Activated T-cell treated with anti-CD3 and anti-CD28 coated beads, Interleukin-2, amount 50 U/mL, for 72 hours (primary cell): ENCODE results near the gene ZDHHC11. TPM values are rescaled to one million over a fixed set of nuclear protein-coding genes. Genes with fewer than 3 reads are reported as not detected.
"Not testable (repeated sequence)": the region's sequence is repeated elsewhere in the genome, so short reads cannot be mapped to it uniquely, and the experiment has no call there.

Experiments used
- ATAC-seq, 2 donors: fragments of 150-1000 bp; cut with Tn5 transposase; replicated peaks in 1 of 2; 2 replicates each; pipeline ENCODE4 v1.10.0; 2021; ENCODE audit warnings: moderate library complexity in 2 of 2, mild to moderate bottlenecking in 1 of 2
- DNase-seq, 2 donors: peaks; one replicate each; pipeline ENCODE4 v3.0.0; 2021 to 2022; ENCODE audit warnings: mixed read lengths in 1 of 2
- H3K27ac Mint-ChIP-seq: one replicate; pipeline ENCODE4 v1.8.0; 2022; ENCODE audit warnings: mild to moderate bottlenecking, moderate library complexity, mixed read lengths
- H3K27me3 Mint-ChIP-seq: one replicate; pipeline ENCODE4 v1.8.0; 2022; ENCODE audit warnings: low read depth, mixed read lengths
- H3K36me3 Mint-ChIP-seq, 2 donors: one replicate each; pipeline ENCODE4 v1.8.0; 2022; ENCODE audit warnings: mixed read lengths in 2 of 2, mild to moderate bottlenecking in 1 of 2; ENCODE audit not compliant: insufficient read depth in 2 of 2
- H3K4me1 Mint-ChIP-seq: one replicate; pipeline ENCODE4 v1.8.0; 2022; ENCODE audit warnings: low read depth, mixed read lengths
- H3K4me3 Mint-ChIP-seq, 2 donors: one replicate each; pipeline ENCODE4 v1.8.0; 2022; ENCODE audit warnings: mild to moderate bottlenecking in 2 of 2, mixed read lengths in 2 of 2, moderate library complexity in 2 of 2
- H3K9me3 Mint-ChIP-seq, 2 donors: one replicate each; pipeline ENCODE4 v1.8.0; 2022; ENCODE audit warnings: mixed read lengths in 2 of 2
- total RNA-seq, 2 donors: library from RNA; stranded (reverse); gene quantifications; one replicate each; pipeline ENCODE4 v1.2.3, GENCODE V29; 2022

ZDHHC11 gene
- total RNA-seq, 2 donors from 2014 or later, result 28.3 to 29.5 TPM

GRCh38 chr5:860506-861150, 9.8 kb upstream of the ZDHHC11 start:
- no peaks in the 10 kb centered on the region for H3K36me3 Mint-ChIP-seq
- DNase-seq (no peak), ATAC-seq (no peak)
- no peak overlapping the region for H3K4me3 Mint-ChIP-seq
- no peaks in the 10 kb centered on the region for H3K4me1 Mint-ChIP-seq
- H3K9me3 Mint-ChIP-seq, result no peaks in the 10 kb centered on the region
- no peaks in the 10 kb centered on the region for H3K27me3 Mint-ChIP-seq
- H3K27ac Mint-ChIP-seq, result no peak overlapping the region

- no peak for ATAC-seq
- Mint-ChIP-seq H3K4me3 (no peak overlapping the region), H3K27ac (no peak overlapping the region), H3K36me3 (no peaks in the 10 kb centered on the region), H3K27me3 (no peaks in the 10 kb centered on the region), H3K4me1 (no peaks in the 10 kb centered on the region), H3K9me3 (no peaks in the 10 kb centered on the region)
- no peak for DNase-seq
Measured at GRCh38 chr5:859798-860296, 9.1 kb upstream of the ZDHHC11 start.

GRCh38 chr5:859391-859790, 8.6 kb upstream of the ZDHHC11 start:
- Mint-ChIP-seq H3K27me3 (no peaks in the 10 kb centered on the region), H3K4me1 (no peaks in the 10 kb centered on the region), H3K4me3 (no peak overlapping the region), H3K9me3 (no peaks in the 10 kb centered on the region), H3K27ac (no peak overlapping the region), H3K36me3 (no peaks in the 10 kb centered on the region)
- ATAC-seq (no peak), DNase-seq (no peak)

- ATAC-seq (no peak), DNase-seq (no peak)
- H3K27ac Mint-ChIP-seq, result no peak overlapping the region
- no peak overlapping the region for H3K4me3 Mint-ChIP-seq
- H3K27me3 Mint-ChIP-seq, result no peaks in the 10 kb centered on the region
- H3K4me1 Mint-ChIP-seq, result no peaks in the 10 kb centered on the region
- no peaks in the 10 kb centered on the region for H3K36me3 Mint-ChIP-seq
- H3K9me3 Mint-ChIP-seq, result no peaks in the 10 kb centered on the region
Measured at GRCh38 chr5:858726-859125, 7.9 kb upstream of the ZDHHC11 start.

GRCh38 chr5:856531-857425, 6.0 kb upstream of the ZDHHC11 start:
- peak in 1 of 2 donors; percentile 18 for DNase-seq
- H3K27me3 Mint-ChIP-seq, result peaks cover 8% of the 10 kb centered on the region

GRCh38 chr5:855771-856530, 5.2 kb upstream of the ZDHHC11 start:
- no peaks in the 10 kb centered on the region for H3K4me1 Mint-ChIP-seq
- no peak overlapping the region for H3K27ac Mint-ChIP-seq
- H3K27me3 Mint-ChIP-seq, result peaks cover 13% of the 10 kb centered on the region
- ATAC-seq (peak; percentile 29 to 54), DNase-seq (peak in 1 of 2 donors; percentile 16)
- no peaks in the 10 kb centered on the region for H3K36me3 Mint-ChIP-seq
- no peaks in the 10 kb centered on the region for H3K9me3 Mint-ChIP-seq
- no peak overlapping the region for H3K4me3 Mint-ChIP-seq

More at GRCh38 chr5:856531-857425, 6.0 kb upstream of the ZDHHC11 start:
- Mint-ChIP-seq H3K9me3 (no peaks in the 10 kb centered on the region), H3K27ac (no peak overlapping the region), H3K4me1 (no peaks in the 10 kb centered on the region), H3K36me3 (no peaks in the 10 kb centered on the region), H3K4me3 (no peak overlapping the region)
- peak; percentile 37 to 47 for ATAC-seq

- DNase-seq (no peak), ATAC-seq (no peak)
- no peak overlapping the region for H3K27ac Mint-ChIP-seq
- H3K36me3 Mint-ChIP-seq, result no peaks in the 10 kb centered on the region
- H3K9me3 Mint-ChIP-seq, result no peaks in the 10 kb centered on the region
- peaks cover 13% of the 10 kb centered on the region for H3K27me3 Mint-ChIP-seq
- H3K4me1 Mint-ChIP-seq, result no peaks in the 10 kb centered on the region
- no peak overlapping the region for H3K4me3 Mint-ChIP-seq
Measured at GRCh38 chr5:854966-855743, 4.4 kb upstream of the ZDHHC11 start.

GRCh38 chr5:854217-854616, 3.4 kb upstream of the ZDHHC11 start:
- peaks cover 13% of the 10 kb centered on the region for H3K27me3 Mint-ChIP-seq
- DNase-seq (no peak), ATAC-seq (no peak)
- H3K36me3 Mint-ChIP-seq, result no peaks in the 10 kb centered on the region
- no peak overlapping the region for H3K27ac Mint-ChIP-seq
- no peaks in the 10 kb centered on the region for H3K4me1 Mint-ChIP-seq
- H3K9me3 Mint-ChIP-seq, result no peaks in the 10 kb centered on the region
- no peak overlapping the region for H3K4me3 Mint-ChIP-seq

GRCh38 chr5:853416-854090, 2.8 kb upstream of the ZDHHC11 start:
- not testable (repeated sequence) for H3K4me3 Mint-ChIP-seq, H3K36me3 Mint-ChIP-seq, H3K27ac Mint-ChIP-seq, DNase-seq, H3K4me1 Mint-ChIP-seq, H3K9me3 Mint-ChIP-seq, ATAC-seq
- peaks cover 13% of the 10 kb centered on the region for H3K27me3 Mint-ChIP-seq

GRCh38 chr5:852431-853401, 1.9 kb upstream of the ZDHHC11 start:
- DNase-seq (no peak), ATAC-seq (no peak)
- no peaks in the 10 kb centered on the region for H3K9me3 Mint-ChIP-seq
- H3K4me1 Mint-ChIP-seq, result no peaks in the 10 kb centered on the region
- no peak overlapping the region for H3K27ac Mint-ChIP-seq
- no peak overlapping the region for H3K4me3 Mint-ChIP-seq
- no peaks in the 10 kb centered on the region for H3K36me3 Mint-ChIP-seq
- H3K27me3 Mint-ChIP-seq, result peaks cover 13% of the 10 kb centered on the region

- ATAC-seq (no peak), DNase-seq (no peak)
- H3K27ac Mint-ChIP-seq, result no peak overlapping the region
- H3K36me3 Mint-ChIP-seq, result no peaks in the 10 kb centered on the region
- peaks cover 13% of the 10 kb centered on the region for H3K27me3 Mint-ChIP-seq
- peaks cover under 1% of the 10 kb centered on the region for H3K4me1 Mint-ChIP-seq
- H3K9me3 Mint-ChIP-seq, result no peaks in the 10 kb centered on the region
- no peak overlapping the region for H3K4me3 Mint-ChIP-seq
Measured at GRCh38 chr5:852018-852417, 1.2 kb upstream of the ZDHHC11 start.
